Transverse colon (tissue), 4 donors: ENCODE data around the gene FLT1.

Source experiments
- EP300 ChIP-seq: sonication (generic); formaldehyde crosslinking; IDR thresholded peaks from one replicate; pipeline ENCODE4 v1.6.1; 2017; ENCODE audit warnings: antibody characterized with exemption, low read depth
- POLR2AphosphoS5 ChIP-seq, 3 donors: sonication (generic); formaldehyde crosslinking; IDR thresholded peaks; one replicate each; pipeline ENCODE4 v1.6.1; 2016; ENCODE audit warnings: antibody characterized with exemption in 3 of 3
- TF ChIP-seq, protein P1 (sequence below), 5 experiments: fragments of 200-600 bp in 3 of 5; fragments of 450-650 bp in 2 of 5; sonication (generic) in 3 of 5; IDR thresholded peaks; 1 replicate in 2 of 5; 2 replicates in 3 of 5; pipeline ENCODE4 v1.5.1; 2016 to 2017; ENCODE audit warnings: antibody characterized with exemption in 5 of 5, inconsistent platforms in 3 of 5, mild to moderate bottlenecking in 2 of 5, moderate library complexity in 1 of 5

DNA sequence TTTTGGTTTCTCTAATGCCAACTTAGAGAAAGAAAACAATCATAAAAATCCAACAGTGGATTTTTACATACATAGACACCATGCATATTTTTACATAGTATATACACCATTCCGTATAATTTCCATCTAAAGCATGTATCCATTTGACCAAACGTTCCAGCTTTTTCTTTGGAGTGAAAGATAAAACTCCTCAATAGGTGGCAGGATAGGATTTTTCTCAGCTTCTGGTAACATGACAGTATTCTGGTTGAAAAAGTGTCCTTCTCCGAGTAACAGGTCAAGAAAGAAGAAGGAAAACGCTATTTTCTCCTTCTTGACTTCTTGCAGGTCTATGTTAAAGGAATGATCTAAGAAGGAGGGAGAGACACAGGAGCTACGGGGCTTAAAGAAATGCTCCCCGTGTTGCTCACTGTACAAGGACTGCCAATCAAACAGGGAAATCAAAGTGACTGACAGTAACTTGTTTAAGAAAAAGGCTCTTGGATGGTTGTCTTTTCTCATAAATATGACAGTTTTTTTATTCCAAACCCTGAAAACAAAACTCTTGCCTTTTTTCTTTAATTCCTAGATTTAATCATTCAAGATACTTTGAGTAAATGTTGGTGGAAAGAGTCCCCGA lies 11.5 kb downstream of the FLT1 start:
- no peak for TF ChIP-seq POLR2AphosphoS5 (IDR thresholded peaks at IDR 0.05)
- TF ChIP-seq, protein P1, sequence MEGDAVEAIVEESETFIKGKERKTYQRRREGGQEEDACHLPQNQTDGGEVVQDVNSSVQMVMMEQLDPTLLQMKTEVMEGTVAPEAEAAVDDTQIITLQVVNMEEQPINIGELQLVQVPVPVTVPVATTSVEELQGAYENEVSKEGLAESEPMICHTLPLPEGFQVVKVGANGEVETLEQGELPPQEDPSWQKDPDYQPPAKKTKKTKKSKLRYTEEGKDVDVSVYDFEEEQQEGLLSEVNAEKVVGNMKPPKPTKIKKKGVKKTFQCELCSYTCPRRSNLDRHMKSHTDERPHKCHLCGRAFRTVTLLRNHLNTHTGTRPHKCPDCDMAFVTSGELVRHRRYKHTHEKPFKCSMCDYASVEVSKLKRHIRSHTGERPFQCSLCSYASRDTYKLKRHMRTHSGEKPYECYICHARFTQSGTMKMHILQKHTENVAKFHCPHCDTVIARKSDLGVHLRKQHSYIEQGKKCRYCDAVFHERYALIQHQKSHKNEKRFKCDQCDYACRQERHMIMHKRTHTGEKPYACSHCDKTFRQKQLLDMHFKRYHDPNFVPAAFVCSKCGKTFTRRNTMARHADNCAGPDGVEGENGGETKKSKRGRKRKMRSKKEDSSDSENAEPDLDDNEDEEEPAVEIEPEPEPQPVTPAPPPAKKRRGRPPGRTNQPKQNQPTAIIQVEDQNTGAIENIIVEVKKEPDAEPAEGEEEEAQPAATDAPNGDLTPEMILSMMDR (IDR thresholded peaks at IDR 0.05), result no peak
- TF ChIP-seq EP300, result no peak
